ENCODE measurements around the gene WDR93. TPM values are rescaled to one million over a fixed set of nuclear protein-coding genes. Genes with fewer than 3 reads are reported as not detected.
"Not testable (repeated sequence)": the region's sequence is repeated elsewhere in the genome, so short reads cannot be mapped to it uniquely, and the experiment has no call there.

The WDR93 gene
- total RNA-seq, 4 donors from 2014 or later = not detected

- in situ Hi-C loops (cut with MboI; ENCODE audit: low pct_ligation_motif_present in 1 of 4, low pct_unique_long_range_greater_than_20kb in 1 of 4, low sequenced_read_pairs in 3 of 4) (no loop called here), intact Hi-C loops (cut with DNase I; ENCODE audit: low total_unique reads) (no loop called here)
- Histone ChIP-seq H3K27me3 (no peaks in the 10 kb centered on the region), H3K4me1 (peaks cover 25 to 59% (median 38%) of the 10 kb centered on the region in 4 donors), H3K9me3 (peaks cover 0 to 3% of the 10 kb centered on the region in 2 donors), H3K4me3 (no peak overlapping the region), H3K27ac (peak overlapping the region; percentile 87 to 90 (median 89)), H3K36me3 (no peaks in the 10 kb centered on the region)
- no peak for DNase-seq
- TF ChIP-seq POLR2A (IDR thresholded peaks at IDR 0.05) = no peak
- TF ChIP-seq, protein P1, sequence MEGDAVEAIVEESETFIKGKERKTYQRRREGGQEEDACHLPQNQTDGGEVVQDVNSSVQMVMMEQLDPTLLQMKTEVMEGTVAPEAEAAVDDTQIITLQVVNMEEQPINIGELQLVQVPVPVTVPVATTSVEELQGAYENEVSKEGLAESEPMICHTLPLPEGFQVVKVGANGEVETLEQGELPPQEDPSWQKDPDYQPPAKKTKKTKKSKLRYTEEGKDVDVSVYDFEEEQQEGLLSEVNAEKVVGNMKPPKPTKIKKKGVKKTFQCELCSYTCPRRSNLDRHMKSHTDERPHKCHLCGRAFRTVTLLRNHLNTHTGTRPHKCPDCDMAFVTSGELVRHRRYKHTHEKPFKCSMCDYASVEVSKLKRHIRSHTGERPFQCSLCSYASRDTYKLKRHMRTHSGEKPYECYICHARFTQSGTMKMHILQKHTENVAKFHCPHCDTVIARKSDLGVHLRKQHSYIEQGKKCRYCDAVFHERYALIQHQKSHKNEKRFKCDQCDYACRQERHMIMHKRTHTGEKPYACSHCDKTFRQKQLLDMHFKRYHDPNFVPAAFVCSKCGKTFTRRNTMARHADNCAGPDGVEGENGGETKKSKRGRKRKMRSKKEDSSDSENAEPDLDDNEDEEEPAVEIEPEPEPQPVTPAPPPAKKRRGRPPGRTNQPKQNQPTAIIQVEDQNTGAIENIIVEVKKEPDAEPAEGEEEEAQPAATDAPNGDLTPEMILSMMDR (IDR thresholded peaks at IDR 0.05) = no peak
- no peak for TF ChIP-seq POLR2AphosphoS5 (IDR thresholded peaks at IDR 0.05)
- no peak for TF ChIP-seq EP300 (IDR thresholded peaks at IDR 0.05; ENCODE audit: low read depth)
Observed at GRCh38 chr15:89785774-89786140, 95.1 kb downstream of the WDR93 start.

GRCh38 chr15:89787944-89788343 lies 97.3 kb downstream of the WDR93 start:
- intact Hi-C loops (cut with DNase I; ENCODE audit: low total_unique reads) = no loop called here
- WGBS, 2 donors (ENCODE audit: low coverage in 1 of 2) = 97 to 100% methylated on average over 3 of the region's 3 CpGs
- in situ Hi-C loops (cut with MboI; ENCODE audit: low pct_ligation_motif_present in 1 of 4, low pct_unique_long_range_greater_than_20kb in 1 of 4, low sequenced_read_pairs in 3 of 4) = no loop called here

DNA sequence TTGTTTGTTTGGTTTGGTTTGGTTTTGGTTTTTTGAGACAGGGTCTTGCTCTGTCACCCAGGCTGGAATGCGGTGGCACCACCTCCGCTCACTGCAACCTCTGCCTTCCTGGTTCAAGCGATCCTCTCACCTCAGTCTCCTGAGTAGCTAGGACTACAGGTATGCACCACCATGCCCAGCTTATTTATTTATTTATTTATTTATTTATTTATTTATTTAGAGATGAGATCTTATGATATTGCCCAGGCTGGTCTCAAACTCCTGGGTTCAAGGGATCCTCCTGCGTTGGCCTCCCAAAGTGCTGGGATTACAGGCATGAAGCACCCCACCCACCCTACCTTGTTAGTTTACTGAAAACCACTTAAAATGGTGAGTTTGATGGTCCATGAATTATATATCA lies 98.0 kb downstream of the WDR93 start:
- in situ Hi-C loops (cut with MboI; ENCODE audit: low pct_ligation_motif_present in 1 of 4, low pct_unique_long_range_greater_than_20kb in 1 of 4, low sequenced_read_pairs in 3 of 4); H3K36me3 ChIP-seq; H3K9me3 ChIP-seq: not testable (repeated sequence)

More at GRCh38 chr15:89787944-89788343, 97.3 kb downstream of the WDR93 start:
- no peaks in the 10 kb centered on the region for H3K27me3 ChIP-seq
- H3K4me1 ChIP-seq = peaks cover 19 to 37% (median 27%) of the 10 kb centered on the region in 4 donors
- no peak overlapping the region for H3K27ac ChIP-seq
- peaks cover 0 to 3% of the 10 kb centered on the region in 2 donors for H3K9me3 ChIP-seq
- no peak overlapping the region for H3K4me3 ChIP-seq
- peaks cover 0 to 3% (median 0%) of the 10 kb centered on the region in 4 donors for H3K36me3 ChIP-seq
- TF ChIP-seq POLR2A (IDR thresholded peaks at IDR 0.05) (no peak), POLR2AphosphoS5 (IDR thresholded peaks at IDR 0.05) (no peak), EP300 (IDR thresholded peaks at IDR 0.05; ENCODE audit: low read depth) (no peak)
- TF ChIP-seq, protein P1 (IDR thresholded peaks at IDR 0.05) = no peak
- no peak for DNase-seq

GRCh38 chr15:89790206-89790605 lies 99.6 kb downstream of the WDR93 start:
- 87 to 94% methylated on average over 5 to 10 of the region's 10 CpGs for WGBS, 2 donors (ENCODE audit: low coverage in 1 of 2)

More for the DNA sequence above, 98.0 kb downstream of the WDR93 start:
- DNase-seq; H3K27ac ChIP-seq; intact Hi-C loops (cut with DNase I; ENCODE audit: low total_unique reads); H3K27me3 ChIP-seq; H3K4me3 ChIP-seq: not testable (repeated sequence)
- 94 to 98% methylated on average over 3 to 4 of the region's 4 CpGs for WGBS, 2 donors (ENCODE audit: low coverage in 1 of 2)
- H3K4me1 ChIP-seq = peaks cover 12 to 31% (median 21%) of the 10 kb centered on the region in 4 donors

More at GRCh38 chr15:89790206-89790605, 99.6 kb downstream of the WDR93 start:
- Histone ChIP-seq H3K36me3 (peaks cover 0 to 3% (median 0%) of the 10 kb centered on the region in 4 donors), H3K4me3 (no peak overlapping the region), H3K9me3 (peaks cover 0 to 3% of the 10 kb centered on the region in 2 donors), H3K27ac (no peak overlapping the region), H3K4me1 (peaks cover 2 to 23% (median 8%) of the 10 kb centered on the region in 4 donors), H3K27me3 (no peaks in the 10 kb centered on the region)
- TF ChIP-seq, protein P1 (IDR thresholded peaks at IDR 0.05) = no peak
- TF ChIP-seq POLR2A (IDR thresholded peaks at IDR 0.05) (no peak), EP300 (IDR thresholded peaks at IDR 0.05; ENCODE audit: low read depth) (no peak), POLR2AphosphoS5 (IDR thresholded peaks at IDR 0.05) (no peak)
- intact Hi-C loops (cut with DNase I; ENCODE audit: low total_unique reads) (no loop called here), in situ Hi-C loops (cut with MboI; ENCODE audit: low pct_ligation_motif_present in 1 of 4, low pct_unique_long_range_greater_than_20kb in 1 of 4, low sequenced_read_pairs in 3 of 4) (no loop called here)
- DNase-seq = no peak
